Stimulated activated CD8-positive, alpha-beta memory T cell treated with anti-CD3 and anti-CD28 coated beads, Interleukin-7, amount 100 ng/mL, for 48 hours (primary cell): Measurements from ENCODE around the gene SRL.
"Not testable (repeated sequence)": the region's sequence is repeated elsewhere in the genome, so short reads cannot be mapped to it uniquely, and the experiment has no call there.

Experiments
- DNase-seq, 2 donors: peaks; one replicate each; pipeline ENCODE4 v3.0.0-alpha.2; 2020; ENCODE audit warnings: low read depth in 1 of 2; ENCODE audit errors: extremely low read depth in 1 of 2

SRL gene

DNA sequence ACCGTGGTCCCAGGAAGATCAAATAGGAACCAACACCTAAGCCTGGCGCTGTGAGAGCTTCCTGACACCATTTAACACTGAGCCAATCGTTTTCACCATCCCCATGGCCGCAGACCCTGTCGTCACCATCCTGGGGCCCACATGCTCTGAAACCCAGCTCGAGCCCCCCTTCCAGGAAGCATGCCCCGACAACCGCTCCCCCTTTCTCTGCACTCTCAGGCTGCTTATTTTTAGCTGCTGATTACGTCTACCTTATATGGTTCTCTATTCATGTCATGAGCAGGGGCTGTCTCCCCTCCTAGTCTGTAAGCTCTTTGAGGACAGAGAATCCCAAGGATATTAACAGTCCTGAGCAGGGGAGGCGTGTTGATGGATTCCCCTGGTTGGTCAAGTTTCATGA, 10.5 kb downstream of the SRL start:
- DNase-seq = no peak

GRCh38 chr16:4227040-4227332, 14.9 kb downstream of the SRL start:
- no peak for DNase-seq

DNA sequence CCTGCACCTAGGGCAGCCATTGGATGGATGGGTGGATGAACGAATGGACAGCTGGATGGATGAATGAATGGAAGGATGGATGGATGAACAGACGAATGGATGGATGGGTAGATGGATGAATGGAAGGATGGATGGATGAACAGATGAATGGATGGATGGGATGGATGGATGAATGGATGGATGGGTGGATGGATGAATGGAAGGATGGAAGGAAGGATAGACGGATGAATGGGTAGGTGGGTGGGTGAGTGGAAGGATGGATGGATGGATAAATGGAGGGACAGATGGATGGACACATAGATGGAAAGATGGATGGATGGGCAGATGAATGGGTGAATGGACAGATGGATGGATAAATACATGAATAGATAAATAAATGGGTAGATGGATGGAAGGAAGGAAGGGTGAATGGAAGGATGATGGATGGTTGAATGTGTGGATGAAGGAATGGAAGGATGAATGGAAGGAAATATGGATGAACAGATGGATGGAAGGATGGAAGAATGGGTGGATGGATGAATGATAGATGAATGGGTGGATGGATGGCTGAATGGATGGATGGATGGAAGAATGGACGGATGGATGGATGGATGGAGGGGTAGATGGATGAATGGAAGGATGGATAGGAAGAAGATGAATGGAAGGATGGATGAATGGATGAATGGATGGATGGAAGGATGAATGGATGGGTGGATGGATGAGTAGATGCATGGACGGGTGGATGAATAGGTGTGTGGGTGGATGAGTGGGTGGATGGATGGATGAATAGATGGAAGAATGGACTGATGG, 15.4 kb downstream of the SRL start:
- no peak for DNase-seq

DNA sequence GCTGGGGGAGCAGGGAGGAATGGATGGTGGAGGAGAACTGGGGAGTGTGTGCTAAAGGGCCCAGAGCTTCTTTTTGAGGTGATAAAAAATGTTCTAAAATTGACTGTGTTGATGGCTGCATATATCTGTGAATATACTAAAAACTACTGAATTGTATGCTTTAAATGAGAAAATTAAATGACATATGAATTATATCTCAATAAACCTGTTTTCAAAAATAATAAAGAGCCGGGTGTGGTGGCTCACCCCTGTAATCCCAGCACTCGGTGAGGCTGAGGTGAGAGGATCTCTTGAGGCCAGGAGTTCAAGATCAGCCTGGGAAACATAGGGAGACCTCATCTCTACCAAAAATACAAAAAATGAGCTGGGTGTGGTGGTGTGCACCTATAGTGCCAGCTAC, 16.8 kb downstream of the SRL start:
- DNase-seq = no peak

DNA sequence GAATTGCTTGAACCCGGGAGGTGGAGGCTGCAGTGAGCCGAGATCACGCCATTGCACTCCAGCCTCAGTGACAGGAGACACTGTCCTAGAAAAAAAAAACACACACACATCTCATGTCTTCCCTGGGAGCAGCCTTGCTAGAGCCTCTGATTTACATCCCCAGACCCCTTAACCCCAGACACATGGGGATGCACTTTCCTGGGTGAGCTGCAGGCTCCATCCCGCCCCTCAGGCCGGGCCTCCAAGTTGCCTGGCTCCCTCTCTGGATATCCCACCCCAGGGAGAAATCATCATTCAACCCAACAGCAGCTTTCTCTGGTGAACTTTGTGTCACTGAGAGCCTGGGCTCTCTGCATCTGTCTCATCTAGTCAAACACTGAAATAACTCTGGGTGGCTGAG, 21.5 kb downstream of the SRL start:
- no peak for DNase-seq

DNA sequence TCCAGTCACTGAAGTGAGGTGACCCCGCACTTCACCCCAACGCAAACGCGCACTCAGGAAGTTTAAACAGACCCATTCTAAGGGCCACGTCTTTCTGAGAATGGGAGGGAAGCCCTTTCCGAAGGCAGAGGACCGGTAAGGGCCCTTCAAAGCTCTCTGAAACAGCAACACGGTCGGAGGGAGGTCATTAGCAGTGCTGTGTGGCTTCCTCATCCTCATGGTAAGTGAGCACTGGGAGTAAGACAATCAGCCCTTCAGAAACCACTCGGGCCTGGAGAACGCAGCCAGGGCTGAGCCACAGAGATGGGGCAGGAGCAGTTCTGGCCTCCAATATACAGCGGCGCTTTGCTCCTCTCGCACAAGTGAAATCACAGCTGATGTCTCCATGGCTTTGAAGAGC, 23.7 kb downstream of the SRL start:
- DNase-seq = no peak

GRCh38 chr16:4217204-4218131, 24.4 kb downstream of the SRL start:
- no peak for DNase-seq

- no peak for DNase-seq
Observed at GRCh38 chr16:4216596-4216995, 25.3 kb downstream of the SRL start.

- no peak for DNase-seq
Observed at GRCh38 chr16:4215106-4215505, 26.8 kb downstream of the SRL start.

GRCh38 chr16:4214215-4214621, 27.7 kb downstream of the SRL start:
- DNase-seq = no peak

DNA sequence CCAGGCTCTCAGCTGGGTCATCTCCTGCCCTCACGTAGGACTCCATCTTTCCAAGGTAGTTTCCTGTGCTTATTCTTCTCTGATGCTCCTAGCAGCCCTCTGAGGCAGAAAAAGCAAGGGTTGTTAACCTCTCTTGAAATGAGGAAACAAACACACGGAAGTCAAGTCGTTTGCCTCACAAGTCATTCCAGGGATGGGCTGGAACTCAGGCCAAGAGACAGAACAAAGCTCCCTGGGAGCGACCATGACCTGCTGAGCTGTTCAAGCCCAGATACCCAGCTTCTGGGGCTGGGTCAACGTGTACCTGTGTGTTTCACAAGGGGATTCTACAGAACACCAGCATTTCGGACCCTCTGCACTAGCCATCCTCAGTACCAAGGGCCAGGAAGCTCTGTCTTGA, 28.1 kb downstream of the SRL start:
- DNase-seq = no peak

DNA sequence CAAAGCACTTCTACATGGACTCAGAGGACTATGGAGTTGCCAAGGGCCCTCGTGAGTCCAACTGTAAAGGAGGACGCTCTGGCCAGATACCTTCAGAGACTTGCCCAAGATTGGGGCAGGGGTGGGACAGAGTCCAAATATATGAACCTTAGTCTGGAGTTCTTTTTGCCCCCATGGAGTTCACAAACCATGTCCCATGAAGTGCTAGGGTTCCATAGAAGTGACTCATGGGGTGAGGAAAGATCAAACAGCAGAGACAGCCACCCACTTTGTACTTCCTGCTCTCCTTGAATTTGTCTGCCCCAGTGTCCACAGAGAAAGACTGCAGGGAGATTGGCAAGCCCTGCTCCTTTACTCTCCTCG, 29.0 kb downstream of the SRL start:
- DNase-seq = no peak

GRCh38 chr16:4212211-4212933, 29.5 kb downstream of the SRL start:
- no peak for DNase-seq

- DNase-seq = not testable (repeated sequence)
Observed at GRCh38 chr16:4211445-4212210, 30.3 kb downstream of the SRL start.

GRCh38 chr16:4209666-4210065, 32.2 kb downstream of the SRL start:
- no peak for DNase-seq

GRCh38 chr16:4208341-4208751, 33.5 kb downstream of the SRL start:
- no peak for DNase-seq

- no peak for DNase-seq
Observed at GRCh38 chr16:4207683-4208340, 34.1 kb downstream of the SRL start.

DNA sequence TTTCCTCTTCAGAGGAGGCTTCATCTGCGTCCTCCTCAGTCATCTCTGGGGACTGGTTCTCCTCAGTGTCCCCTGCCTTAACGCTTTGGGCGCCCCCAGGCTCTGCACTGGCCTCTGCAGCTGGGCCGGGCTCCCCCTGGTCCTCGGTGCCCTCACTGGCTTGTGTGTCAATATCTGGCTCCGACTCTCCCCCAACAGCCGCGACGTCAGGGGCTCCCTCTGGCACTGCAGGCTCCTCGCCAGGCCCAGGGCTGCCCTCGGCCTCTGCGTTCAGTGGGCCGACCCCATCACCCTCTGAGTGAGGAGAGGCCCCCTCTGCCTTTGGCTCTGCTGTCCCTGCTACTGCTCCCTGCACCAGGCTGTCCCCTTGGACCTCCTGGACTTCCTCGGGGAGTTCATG, 34.7 kb downstream of the SRL start:
- DNase-seq = no peak

DNA sequence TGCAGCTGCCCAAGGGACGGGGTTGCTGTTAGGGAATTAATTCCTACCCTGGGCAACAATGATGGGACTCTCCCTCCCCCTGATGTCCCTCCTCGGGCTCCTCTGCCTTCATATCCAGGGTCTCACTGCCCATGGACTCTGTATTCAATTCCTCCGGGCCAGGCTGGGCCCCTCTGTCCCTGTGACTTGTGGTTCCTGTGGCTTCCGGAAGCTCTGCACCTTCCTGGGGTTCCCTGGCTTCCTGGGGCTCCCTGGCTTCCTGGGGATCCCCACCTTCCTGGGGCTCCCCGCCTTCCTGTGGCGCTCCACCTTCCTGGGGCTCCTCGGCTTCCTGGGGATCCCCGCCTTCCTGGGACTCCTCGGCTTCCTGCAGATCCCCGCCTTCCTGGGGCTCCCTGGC, 35.2 kb downstream of the SRL start:
- no peak for DNase-seq

DNA sequence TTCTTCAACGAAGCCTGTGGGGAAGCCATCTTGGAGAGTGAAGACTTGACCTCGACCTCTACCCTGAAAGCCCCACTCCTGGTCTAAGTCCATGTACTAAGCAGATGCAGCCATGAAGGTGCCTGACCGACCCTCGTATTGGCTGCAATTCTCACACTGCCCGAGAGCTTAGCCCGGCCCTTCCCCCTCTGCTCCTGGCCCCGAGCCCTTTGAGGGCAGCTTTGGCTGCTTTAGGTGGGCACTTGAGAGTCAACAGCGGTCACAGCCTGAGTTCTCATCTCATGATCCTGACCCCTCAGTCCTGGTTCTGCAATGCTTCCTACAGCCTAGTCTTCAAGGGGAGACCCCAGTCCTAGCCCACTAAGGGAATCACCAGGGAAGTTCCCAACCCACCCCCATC, 35.9 kb downstream of the SRL start:
- no peak for DNase-seq
